GM19099 (cell line): ENCODE results near the gene RAB31.

Experiments
- POLR2A ChIP-seq: IDR thresholded peaks from 3 replicates; pipeline ENCODE4 v1.6.1; 2011; ENCODE audit warnings: low read depth; ENCODE audit not compliant: insufficient read length; ENCODE audit errors: extremely low read depth

RAB31 gene

GRCh38 chr18:9885170-9886004 lies 177.3 kb downstream of the RAB31 start, which contains the start of gene TXNDC2:
TXNDC2 (plus strand) TSS chr18:9885973; CDS start chr18:9886681, 708 bp downstream.
- TF ChIP-seq POLR2A: no peak

- TF ChIP-seq POLR2A: no peak
Observed at GRCh38 chr18:9886005-9886348, 177.9 kb downstream of the RAB31 start.

- no peak for TF ChIP-seq POLR2A
Observed at GRCh38 chr18:9887992-9888391, 179.9 kb downstream of the RAB31 start.

GRCh38 chr18:9890196-9890595 lies 182.1 kb downstream of the RAB31 start:
- TF ChIP-seq POLR2A: no peak

- TF ChIP-seq POLR2A: no peak
Observed at GRCh38 chr18:9890957-9891356, 182.9 kb downstream of the RAB31 start.

GRCh38 chr18:9894454-9895068 lies 186.5 kb downstream of the RAB31 start:
- TF ChIP-seq POLR2A: no peak

GRCh38 chr18:9897129-9897528 lies 189.0 kb downstream of the RAB31 start:
- no peak for TF ChIP-seq POLR2A

- TF ChIP-seq POLR2A: no peak
Observed at GRCh38 chr18:9898792-9899549, 190.9 kb downstream of the RAB31 start.

GRCh38 chr18:9900699-9901098 lies 192.6 kb downstream of the RAB31 start:
- no peak for TF ChIP-seq POLR2A

GRCh38 chr18:9901377-9901776 lies 193.3 kb downstream of the RAB31 start:
- no peak for TF ChIP-seq POLR2A

GRCh38 chr18:9902832-9903231 lies 194.7 kb downstream of the RAB31 start:
- TF ChIP-seq POLR2A: no peak

GRCh38 chr18:9905401-9905922 lies 197.4 kb downstream of the RAB31 start:
- TF ChIP-seq POLR2A: no peak

GRCh38 chr18:9906481-9906880 lies 198.4 kb downstream of the RAB31 start:
- no peak for TF ChIP-seq POLR2A

GRCh38 chr18:9907867-9908266 lies 199.8 kb downstream of the RAB31 start:
- TF ChIP-seq POLR2A: no peak

GRCh38 chr18:9910071-9910470 lies 202.0 kb downstream of the RAB31 start:
- TF ChIP-seq POLR2A: no peak
